ENCODE measurements around the gene ZC2HC1C. TPM values are rescaled to one million over a fixed set of nuclear protein-coding genes. Genes with fewer than 3 reads are reported as not detected.
A peak's percentile ranks its signal among the peaks of the same experiment; 100 is the strongest.

The ZC2HC1C gene
- total and polyA plus RNA-seq, 9 of the 15 experiments (the other 6 are each of a cell fraction or from before 2014, with no cell fraction given) = 6.3 to 9.2 (median 7.7) TPM

- TF ChIP-seq ZBTB34 (CRISPR knock-in tag; IDR thresholded peaks at IDR 0.05) (no peak), GABPB1 (CRISPR knock-in tag; IDR thresholded peaks at IDR 0.05) (peak; percentile 73; the same call in 1 of the 2 replicates), MTF1 (CRISPR knock-in tag; IDR thresholded peaks at IDR 0.05; ENCODE audit: borderline replicate concordance) (no peak), CTCFL (IDR thresholded peaks at IDR 0.05; ENCODE audit: borderline replicate concordance, insufficient read depth, low read depth, low read length, poor library complexity, severe bottlenecking) (no peak), HEY1 (CRISPR knock-in tag; IDR thresholded peaks at IDR 0.05; ENCODE audit: borderline replicate concordance) (no peak), GTF2B (IDR thresholded peaks at IDR 0.05; ENCODE audit: extremely low read depth, insufficient read length) (no peak), L3MBTL2 (IDR thresholded peaks at IDR 0.05) (peak; percentile 95), IRF1 (CRISPR knock-in tag; IDR thresholded peaks at IDR 0.05; ENCODE audit: borderline replicate concordance) (no peak), PCBP2 (IDR thresholded peaks at IDR 0.05; ENCODE audit: low read depth, low read length, poor library complexity, severe bottlenecking) (no peak), ZNF41 (CRISPR knock-in tag; conservative IDR thresholded peaks at IDR 0.05) (no peak), CC2D1A (IDR thresholded peaks at IDR 0.05) (no peak; the same call in 1 of the 2 replicates), IFI16 (CRISPR knock-in tag; IDR thresholded peaks at IDR 0.05) (no peak), PRDM10 (IDR thresholded peaks at IDR 0.05; ENCODE audit: partially characterized antibody) (no peak), HBP1 (CRISPR knock-in tag; IDR thresholded peaks at IDR 0.05) (no peak), ZFP36 (IDR thresholded peaks at IDR 0.05; ENCODE audit: low read depth, low read length, partially characterized antibody) (no peak), COPS2 (conservative IDR thresholded peaks at IDR 0.05) (no peak), PHF20 (IDR thresholded peaks at IDR 0.05; ENCODE audit: partially characterized antibody) (no peak)
These were observed at the start of gene ZC2HC1C (continued) for GRCh38 chr14:75069121-75069810.

Measured in K562 (cell line).